ENCODE results near the gene MED4. TPM values are rescaled to one million over a fixed set of nuclear protein-coding genes. Genes with fewer than 3 reads are reported as not detected.

Gene MED4
- total and polyA plus RNA-seq, 2 experiments from 2014 or later, result 29.0 to 92.5 TPM

- Mint-ChIP-seq H3K4me1 (peaks cover 18% of the 10 kb centered on the region), H3K4me3 (peak within 1 kb of the TSS; percentile 88), H3K27ac (peak within 1 kb of the TSS; percentile 99), H3K9me3 (peaks cover 18% of the 10 kb centered on the region), H3K36me3 (ENCODE audit: low read depth) (peaks cover 51% of the 10 kb centered on the region), H3K27me3 (ENCODE audit: insufficient read depth, low read depth, poor library complexity) (peaks cover 18% of the 10 kb centered on the region)
- H3K36me3 ChIP-seq (ENCODE audit: insufficient read depth), result peaks cover 12% of the 10 kb centered on the region; the same call in 1 of the 2 replicates
- peaks cover 18% of the 10 kb centered on the region for H3K4me1 ChIP-seq (ENCODE audit: insufficient read depth)
- peak within 1 kb of the TSS; percentile 49 for H3K4me3 ChIP-seq
- no peaks in the 10 kb centered on the region for H4K20me1 ChIP-seq (replicated peaks; ENCODE audit: insufficient read depth)
- DNase-seq (ENCODE audit: low spot score) (peak; percentile 97), ATAC-seq (peak; percentile 90)
- H3K27me3 ChIP-seq (ENCODE audit: insufficient read depth), result no peaks in the 10 kb centered on the region
- TF ChIP-seq CREB1 (CRISPR knock-in tag; IDR thresholded peaks at IDR 0.05; ENCODE audit: low read depth), result peak; percentile 88
- TF ChIP-seq EZH2 (IDR thresholded peaks at IDR 0.05; ENCODE audit: low read depth, unreplicated experiment), result no peak
- no peak for TF ChIP-seq ZNF114 (CRISPR knock-in tag; IDR thresholded peaks at IDR 0.05)
- no peak for TF ChIP-seq ZNF462 (CRISPR knock-in tag; IDR thresholded peaks at IDR 0.05)
- TF ChIP-seq ZNF331 (CRISPR knock-in tag; IDR thresholded peaks at IDR 0.05; ENCODE audit: low read depth), result no peak
- no peak for TF ChIP-seq NANOG (IDR thresholded peaks at IDR 0.05; ENCODE audit: borderline replicate concordance)
- no peak for TF ChIP-seq REST (IDR thresholded peaks at IDR 0.05; ENCODE audit: unreplicated experiment)
- no peak for TF ChIP-seq EZH2phosphoT487 (IDR thresholded peaks at IDR 0.05; ENCODE audit: unreplicated experiment)
- peak; percentile 93 to 96 for TF ChIP-seq CTCF (conservative IDR thresholded peaks at IDR 0.05; ENCODE audit: low read depth in 2 of 2)
- TF ChIP-seq POLR2AphosphoS5 (IDR thresholded peaks at IDR 0.05; ENCODE audit: low read depth), result peak; percentile 72
- no peak for TF ChIP-seq JUNB (IDR thresholded peaks at IDR 0.05; ENCODE audit: unreplicated experiment)
- no peak for TF ChIP-seq STAT1 (IDR thresholded peaks at IDR 0.05; ENCODE audit: unreplicated experiment)
- TF ChIP-seq ETS1 (IDR thresholded peaks at IDR 0.05), result peak; percentile 68; the same call in 1 of the 2 replicates
- H3K9me2 ChIP-seq (ENCODE audit: insufficient read depth), result no peaks in the 10 kb centered on the region
- peak within 1 kb of the TSS; percentile 70 for H3K4me2 ChIP-seq
- no peak within 1 kb of the TSS for H2AFZ ChIP-seq
- 0 out of 2 replicates have a peak, but pooled peaks cover 2% of the 10 kb centered on the region for H3F3A ChIP-seq (replicated peaks; ENCODE audit: low read depth)
- H3K79me2 ChIP-seq (replicated peaks; ENCODE audit: insufficient read depth), result peaks cover 27% of the 10 kb centered on the region
- H3K27ac ChIP-seq (ENCODE audit: low read depth), result peak within 1 kb of the TSS; percentile 93
These were observed 57.3 kb downstream of the MED4 start, which contains the start of gene NUDT15 for GRCh38 chr13:48037346-48038173. NUDT15 (plus strand) TSS chr13:48037726; CDS start chr13:48037747, 21 bp downstream.
